ENCODE measurements around the gene JOSD2. TPM values are rescaled to one million over a fixed set of nuclear protein-coding genes. Genes with fewer than 3 reads are reported as not detected.

The JOSD2 gene
- total RNA-seq, 2 experiments from 2014 or later, result 21.6 to 22.6 TPM

- intact Hi-C loops (cut with micrococcal nuclease), result no loop called here
- no peak overlapping the region for H3K27ac Mint-ChIP-seq
- no peak for TF ChIP-seq CTCF (IDR thresholded peaks at IDR 0.05)
- DNase-seq (no peak), ATAC-seq (no peak)
- peaks cover 48% of the 10 kb centered on the region for H3K27me3 Mint-ChIP-seq
- no peaks in the 10 kb centered on the region for H3K36me3 Mint-ChIP-seq (ENCODE audit: low read depth)
- ChIA-PET CTCF (interaction anchor here (0.9 to 4.9 kb wide), 29 partner anchors 7 to 421 kb away, joined by 3 to 60 read pairs (median 4); partner anchors contain the start of gene JOSD2), POLR2A (no interaction called here)
- peaks cover 7% of the 10 kb centered on the region for H3K4me1 Mint-ChIP-seq (ENCODE audit: low read depth)
- H3K4me3 Mint-ChIP-seq, result no peak overlapping the region
- H3K9me3 Mint-ChIP-seq, result no peaks in the 10 kb centered on the region
Observed at GRCh38 chr19:50557009-50557613, 46.1 kb upstream of the JOSD2 start.

- DNase-seq (peak; percentile 91), ATAC-seq (peak; percentile 89)
- Mint-ChIP-seq H3K4me1 (ENCODE audit: low read depth) (peaks cover 7% of the 10 kb centered on the region), H3K9me3 (no peaks in the 10 kb centered on the region), H3K27ac (no peak overlapping the region), H3K4me3 (peak overlapping the region; percentile 61), H3K27me3 (peaks cover 51% of the 10 kb centered on the region), H3K36me3 (ENCODE audit: low read depth) (no peaks in the 10 kb centered on the region)
- POLR2A ChIA-PET, result no interaction called here
- CTCF ChIA-PET, result interaction anchor here (0.6 to 4.9 kb wide), 46 partner anchors 8 to 794 kb away, joined by 3 to 60 read pairs (median 4); partner anchors contain the start of gene JOSD2
- TF ChIP-seq CTCF (IDR thresholded peaks at IDR 0.05), result peak; percentile 97
- intact Hi-C loops (cut with micrococcal nuclease), result no loop called here
Observed at GRCh38 chr19:50556282-50557008, 45.5 kb upstream of the JOSD2 start.

- ChIA-PET POLR2A (no interaction called here), CTCF (interaction anchor here (0.6 to 4.9 kb wide), 44 partner anchors 8 to 795 kb away, joined by 3 to 60 read pairs (median 4); partner anchors contain the start of gene JOSD2)
- DNase-seq, result no peak
- Mint-ChIP-seq H3K27ac (no peak overlapping the region), H3K36me3 (ENCODE audit: low read depth) (no peaks in the 10 kb centered on the region), H3K27me3 (peaks cover 49% of the 10 kb centered on the region), H3K9me3 (no peaks in the 10 kb centered on the region), H3K4me3 (no peak overlapping the region), H3K4me1 (ENCODE audit: low read depth) (peaks cover 7% of the 10 kb centered on the region)
- intact Hi-C loops (cut with micrococcal nuclease), result no loop called here
- ATAC-seq, result no peak
- TF ChIP-seq CTCF (IDR thresholded peaks at IDR 0.05), result no peak
Observed at GRCh38 chr19:50555450-50556281, 44.7 kb upstream of the JOSD2 start.

- Mint-ChIP-seq H3K27me3 (peaks cover 55% of the 10 kb centered on the region), H3K9me3 (no peaks in the 10 kb centered on the region), H3K36me3 (ENCODE audit: low read depth) (no peaks in the 10 kb centered on the region), H3K4me3 (no peak overlapping the region), H3K27ac (no peak overlapping the region), H3K4me1 (ENCODE audit: low read depth) (peaks cover 7% of the 10 kb centered on the region)
- intact Hi-C loops (cut with micrococcal nuclease), result no loop called here
- no peak for DNase-seq
- ChIA-PET POLR2A (no interaction called here), CTCF (interaction anchor here (1.3 to 4.9 kb wide), 5 partner anchors 13 to 354 kb away, joined by 4 to 60 read pairs (median 7); no protein-coding TSS in a partner anchor)
- no peak for ATAC-seq
- TF ChIP-seq CTCF (IDR thresholded peaks at IDR 0.05), result no peak
Observed at GRCh38 chr19:50555033-50555432, 44.0 kb upstream of the JOSD2 start.

All from activated CD8-positive, alpha-beta T cell treated with anti-CD3 and anti-CD28 coated beads for 36 hours (primary cell).